K562 (cell line): Measurements from ENCODE around the gene DENND4C. TPM values are rescaled to one million over a fixed set of nuclear protein-coding genes. Genes with fewer than 3 reads are reported as not detected.
A peak's percentile ranks its signal among the peaks of the same experiment; 100 is the strongest.

Experiments
- ATAC-seq: fragments of 200-7000 bp; cut with Tn5 transposase; 3 replicates; pipeline ENCODE4 v1.9.1; 2020; ENCODE audit warnings: moderate library complexity
- BruUV-seq: library from RNA; stranded (reverse); fragments of 400-500 nt; replicated peaks from 2 replicates; lab custom pipeline; 2021; lab: Mats Ljungman, UMichigan
- CTCF ChIA-PET: fragments of 300-600 bp; formaldehyde crosslinking; extraction: SDS; loops from one replicate; lab custom pipeline; 2021; ENCODE audit warnings: low intra/inter-chr PET ratio; lab: Yijun Ruan, JAX
- POLR2A ChIA-PET: fragments of 300-600, 350-650 bp; sonication (Branson Sonifier 250); formaldehyde crosslinking; extraction: SDS; loops from one replicate; lab custom pipeline; 2021; ENCODE audit warnings: antibody characterized with exemption, inconsistent platforms; lab: Yijun Ruan, JAX
- DNase-seq, 4 experiments: peaks; one replicate each; pipeline versions ENCODE4 v3.0.0 to v3.0.0-alpha.2; 2011 to 2018; ENCODE audit warnings: low spot score in 3 of 4, mixed read lengths in 3 of 4; ENCODE audit errors: extremely low read depth in 1 of 4
- FAIRE-seq: peaks from 2 replicates; lab custom pipeline; 2011; peaks lifted over from hg19 to GRCh38; lab: Jason Lieb, UNC
- H2AFZ ChIP-seq: 2 replicates; pipeline ENCODE4 v1.6.0; 2011; ENCODE audit warnings: low read depth, low read length, control low read depth, inconsistent platforms
- H3K27ac ChIP-seq: fragments of 200-600 bp; 3 replicates; pipeline ENCODE4 v1.8.0; 2011; ENCODE audit warnings: low read depth, mild to moderate bottlenecking, control low read depth, inconsistent platforms, low read length, moderate library complexity, mixed read lengths; ENCODE audit errors: extremely low read depth
- H3K27me3 ChIP-seq, 2 experiments: fragments of 300-600 bp in 1 of 2; 2 replicates in 1 of 2; 3 replicates in 1 of 2; pipeline versions ENCODE4 v1.6.0 to v1.8.0; 2011; ENCODE audit warnings: inconsistent platforms in 2 of 2, low read length in 2 of 2, mild to moderate bottlenecking in 1 of 2, mixed read lengths in 1 of 2, moderate library complexity in 1 of 2; ENCODE audit not compliant: control insufficient read depth in 2 of 2, insufficient read depth in 2 of 2
- H3K36me3 ChIP-seq: fragments of 300-600 bp; 3 replicates; pipeline ENCODE4 v1.8.0; 2011; ENCODE audit warnings: mild to moderate bottlenecking, low read length, inconsistent platforms; ENCODE audit not compliant: control insufficient read depth, insufficient read depth
- H3K4me1 ChIP-seq, 2 experiments: fragments of 200-600 bp in 1 of 2; replicated peaks in 1 of 2; 2 replicates in 1 of 2; 3 replicates in 1 of 2; pipeline versions ENCODE4 v1.5.1 to v1.8.0; 2011; ENCODE audit warnings: inconsistent platforms in 2 of 2, low read length in 2 of 2, mild to moderate bottlenecking in 1 of 2, mixed read lengths in 1 of 2, moderate library complexity in 1 of 2; ENCODE audit not compliant: control insufficient read depth in 2 of 2, insufficient read depth in 2 of 2
- H3K4me2 ChIP-seq: 2 replicates; pipeline ENCODE4 v1.6.1; 2011; ENCODE audit warnings: low read length, control low read depth, inconsistent platforms, mixed read lengths; ENCODE audit not compliant: insufficient read depth
- H3K4me3 ChIP-seq: fragments of 200-600 bp; sonication (generic), shearing (Covaris generic); 2 replicates; pipeline ENCODE4 v1.5.1; 2016; ENCODE audit warnings: control low read depth, inconsistent platforms
- H3K79me2 ChIP-seq: fragments of 200-600 bp; 3 replicates; pipeline ENCODE4 v1.8.0; 2011; ENCODE audit warnings: low read length, inconsistent platforms; ENCODE audit not compliant: control insufficient read depth, insufficient read depth
- H3K9ac ChIP-seq, 2 experiments: 2 replicates each; pipeline versions ENCODE4 v1.6.0 to v1.6.1; 2011; ENCODE audit warnings: low read depth in 2 of 2, low read length in 2 of 2, control low read depth in 1 of 2, inconsistent platforms in 1 of 2, mild to moderate bottlenecking in 1 of 2, mixed read lengths in 1 of 2; ENCODE audit not compliant: insufficient read depth in 1 of 2
- H3K9me1 ChIP-seq: one replicate; pipeline ENCODE4 v1.6.0; 2011; ENCODE audit warnings: inconsistent platforms, mild to moderate bottlenecking, low read length, moderate library complexity; ENCODE audit not compliant: control insufficient read depth, insufficient read depth
- H3K9me3 ChIP-seq: replicated peaks from 2 replicates; pipeline ENCODE4 v1.5.1; 2011; ENCODE audit warnings: low read depth, low read length, inconsistent platforms; ENCODE audit not compliant: control insufficient read depth, insufficient read depth
- H4K20me1 ChIP-seq: replicated peaks from 2 replicates; pipeline ENCODE4 v1.6.1; 2011; ENCODE audit warnings: low read length, inconsistent platforms, mixed read lengths; ENCODE audit not compliant: control insufficient read depth, insufficient read depth
- MEF2A ChIP-seq: IDR thresholded peaks from 2 replicates; pipeline ENCODE4 v1.6.1; 2011; ENCODE audit warnings: low read depth, mild to moderate bottlenecking, low read length, moderate library complexity; ENCODE audit not compliant: control insufficient read depth
- POU5F1 ChIP-seq: fragments of 150-350 bp; IDR thresholded peaks from 2 replicates; pipeline ENCODE4 v1.6.1; 2014; ENCODE audit warnings: borderline replicate concordance, low read length, low read depth, mild to moderate bottlenecking; ENCODE audit not compliant: partially characterized antibody
- RHOXF2B ChIP-seq: fragments of 250-450 bp; sonication (Bioruptor Pico); conservative IDR thresholded peaks from 2 replicates; pipeline ENCODE4 v1.5.1; 2021
- TEAD4 ChIP-seq, 2 experiments: sonication (generic) in 1 of 2; formaldehyde crosslinking in 1 of 2; IDR thresholded peaks; 2 replicates each; pipeline versions ENCODE4 v1.6.1 to v1.8.0; 2012 to 2022; ENCODE audit warnings: borderline replicate concordance in 1 of 2, inconsistent platforms in 1 of 2, low read length in 1 of 2, mild to moderate bottlenecking in 1 of 2, missing genetic modification reagents in 1 of 2
- ZNF699 ChIP-seq: fragments of 250-450 bp; sonication (Bioruptor Pico); IDR thresholded peaks from 2 replicates; pipeline ENCODE4 v1.8.0; 2021; ENCODE audit warnings: mild to moderate bottlenecking, moderate library complexity; ENCODE audit not compliant: insufficient replicate concordance
- WGBS: fragments of 100-300 bp; shearing (Covaris generic); methylation state at CpG from one replicate; pipeline ENCODE4 v1.1.6; 2016; ENCODE audit warnings: low coverage, mixed read lengths; ENCODE audit not compliant: insufficient coverage; ENCODE audit errors: missing lambda C conversion rate; 5-methylcytosine and 5-hydroxymethylcytosine counted together
- in situ Hi-C: fragments of 300-500 bp; cut with MboI; formaldehyde crosslinking; loops from 4 replicates; pipeline ENCODE4 v1.15.0; 2018; ENCODE audit warnings: inconsistent platforms, mixed read lengths
- intact Hi-C: fragments of 100-400 bp; cut with micrococcal nuclease; formaldehyde crosslinking; loops from 2 replicates; pipeline ENCODE4 v1.14.2; 2022
- polyA plus RNA-seq, 8 experiments: library from polyadenylated mRNA; depleted of rRNA in 4 of 8; stranded (reverse) in 5 of 8; unstranded in 3 of 8; fragments of >200 nt; fragmentation: Nextera tagmentation in 2 of 8; fragmentation: Illumina TruSeq in 1 of 8; extraction: Ambion mirVana in 2 of 8; extraction: Trizol in 1 of 8; gene quantifications; 2 replicates each; pipeline versions ENCODE4 v1.2.1 to v1.2.3, GENCODE V29; 2011 to 2014; ENCODE audit warnings: inconsistent platforms in 1 of 8, missing spikeins in 1 of 8
- total RNA-seq, 7 experiments: library from RNA; depleted of rRNA in 6 of 7; stranded (reverse); fragments of >200 nt in 6 of 7; fragmentation: Illumina TruSeq in 2 of 7; extraction: Trizol in 2 of 7; gene quantifications; 2 replicates each; pipeline versions ENCODE4 v1.2.1 to v1.2.3, GENCODE V29; 2011 to 2021; ENCODE audit warnings: low replicate concordance in 1 of 7
- TF ChIP-seq, protein P1 (sequence below): IDR thresholded peaks from 3 replicates; pipeline ENCODE4 v1.6.1; 2011; ENCODE audit warnings: borderline replicate concordance, mild to moderate bottlenecking, moderate library complexity; ENCODE audit not compliant: insufficient read length; ENCODE audit errors: extremely low read depth
- TF ChIP-seq, protein P2 (sequence below), 2 experiments: fragments of 450-650 bp in 1 of 2; sonication (generic) in 1 of 2; formaldehyde crosslinking in 1 of 2; IDR thresholded peaks in 1 of 2; conservative IDR thresholded peaks in 1 of 2; 2 replicates each; pipeline versions ENCODE4 v1.6.1 to v1.8.1; 2016 to 2023; ENCODE audit warnings: mild to moderate bottlenecking in 2 of 2, moderate library complexity in 2 of 2, inconsistent platforms in 1 of 2, missing genetic modification reagents in 1 of 2

DENND4C gene
- total and polyA plus RNA-seq, 9 of the 15 experiments (the other 6 are each of a cell fraction or from before 2014, with no cell fraction given), result 4.8 to 31.8 (median 13.9) TPM

DNA sequence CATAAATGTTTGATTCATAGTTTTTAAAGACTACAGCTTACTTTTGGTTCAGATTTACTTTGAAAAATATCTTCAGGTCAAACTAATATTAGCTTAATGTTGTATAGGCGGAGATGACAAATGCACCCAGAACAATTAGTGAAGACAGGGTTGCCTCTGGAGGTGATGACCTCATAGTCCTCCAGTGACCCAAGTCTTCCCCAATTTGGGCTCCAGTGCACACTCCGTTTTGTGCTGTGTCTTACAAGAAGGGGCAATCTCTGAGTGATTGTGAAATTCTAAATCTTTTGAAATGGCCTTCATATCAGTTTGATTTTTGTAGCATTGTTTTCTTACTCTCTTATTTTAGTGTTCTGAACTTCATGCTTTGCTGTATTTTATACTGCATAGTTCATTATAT, 57.6 kb downstream of the DENND4C start:
- 86% methylated on average over 2 of the region's 2 CpGs for WGBS
- no peak overlapping the region for H3K27ac ChIP-seq
- ChIA-PET POLR2A (no interaction called here), CTCF (no interaction called here)
- peaks cover 15% of the 10 kb centered on the region; the same call in 1 of the 3 replicates for H3K36me3 ChIP-seq
- H3K27me3 ChIP-seq, result no peaks in the 10 kb centered on the region
- BruUV-seq, result no TSS peak
- intact Hi-C loops (no loop called here), in situ Hi-C loops (no loop called here)
- ATAC-seq (no peak), FAIRE-seq (no peak), DNase-seq (no peak)
- no peak overlapping the region for H3K4me3 ChIP-seq
- H2AFZ ChIP-seq, result no peak overlapping the region
- no peak overlapping the region for H3K4me2 ChIP-seq
- TF ChIP-seq, protein P1, sequence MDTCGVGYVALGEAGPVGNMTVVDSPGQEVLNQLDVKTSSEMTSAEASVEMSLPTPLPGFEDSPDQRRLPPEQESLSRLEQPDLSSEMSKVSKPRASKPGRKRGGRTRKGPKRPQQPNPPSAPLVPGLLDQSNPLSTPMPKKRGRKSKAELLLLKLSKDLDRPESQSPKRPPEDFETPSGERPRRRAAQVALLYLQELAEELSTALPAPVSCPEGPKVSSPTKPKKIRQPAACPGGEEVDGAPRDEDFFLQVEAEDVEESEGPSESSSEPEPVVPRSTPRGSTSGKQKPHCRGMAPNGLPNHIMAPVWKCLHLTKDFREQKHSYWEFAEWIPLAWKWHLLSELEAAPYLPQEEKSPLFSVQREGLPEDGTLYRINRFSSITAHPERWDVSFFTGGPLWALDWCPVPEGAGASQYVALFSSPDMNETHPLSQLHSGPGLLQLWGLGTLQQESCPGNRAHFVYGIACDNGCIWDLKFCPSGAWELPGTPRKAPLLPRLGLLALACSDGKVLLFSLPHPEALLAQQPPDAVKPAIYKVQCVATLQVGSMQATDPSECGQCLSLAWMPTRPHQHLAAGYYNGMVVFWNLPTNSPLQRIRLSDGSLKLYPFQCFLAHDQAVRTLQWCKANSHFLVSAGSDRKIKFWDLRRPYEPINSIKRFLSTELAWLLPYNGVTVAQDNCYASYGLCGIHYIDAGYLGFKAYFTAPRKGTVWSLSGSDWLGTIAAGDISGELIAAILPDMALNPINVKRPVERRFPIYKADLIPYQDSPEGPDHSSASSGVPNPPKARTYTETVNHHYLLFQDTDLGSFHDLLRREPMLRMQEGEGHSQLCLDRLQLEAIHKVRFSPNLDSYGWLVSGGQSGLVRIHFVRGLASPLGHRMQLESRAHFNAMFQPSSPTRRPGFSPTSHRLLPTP, result no peak
- TF ChIP-seq MEF2A, result no peak
- no peak for TF ChIP-seq POU5F1
- TF ChIP-seq ZNF699 (CRISPR knock-in tag), result no peak
- no peak for TF ChIP-seq TEAD4 (IDR thresholded peaks at IDR 0.05; ENCODE audit: low read length)
- no peak for TF ChIP-seq TEAD4 (CRISPR knock-in tag; IDR thresholded peaks at IDR 0.05; ENCODE audit: borderline replicate concordance)
- TF ChIP-seq RHOXF2B (CRISPR knock-in tag), result no peak
- TF ChIP-seq, protein P2, sequence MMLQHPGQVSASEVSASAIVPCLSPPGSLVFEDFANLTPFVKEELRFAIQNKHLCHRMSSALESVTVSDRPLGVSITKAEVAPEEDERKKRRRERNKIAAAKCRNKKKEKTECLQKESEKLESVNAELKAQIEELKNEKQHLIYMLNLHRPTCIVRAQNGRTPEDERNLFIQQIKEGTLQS (IDR thresholded peaks at IDR 0.05), result 0 out of 2 replicates have a peak, but pooled peaks have one; percentile 10
- TF ChIP-seq, protein P2 (CRISPR knock-in tag; conservative IDR thresholded peaks at IDR 0.05), result no peak
- H3K79me2 ChIP-seq, result peaks cover 37% of the 10 kb centered on the region
- no peaks in the 10 kb centered on the region for H3K9me1 ChIP-seq
- no peaks in the 10 kb centered on the region for H3K9me3 ChIP-seq
- no peaks in the 10 kb centered on the region for H4K20me1 ChIP-seq
- H3K4me1 ChIP-seq, result peaks cover 0 to 8% of the 10 kb centered on the region in 2 experiments; a peak in 4 of 5 replicates
- no peak overlapping the region for H3K9ac ChIP-seq
